Epithelial cell of esophagus (primary cell): Measurements from ENCODE around the gene RBM20.

Experiments
- DNase-seq: peaks from one replicate; pipeline ENCODE4 v3.0.0; 2010; ENCODE audit warnings: low read depth
- H3K4me3 ChIP-seq: 2 replicates; pipeline ENCODE4 v1.5.1; 2011; ENCODE audit warnings: mild to moderate bottlenecking, low read length, control low read depth
- TF ChIP-seq, protein P1 (sequence below): IDR thresholded peaks from 2 replicates; pipeline ENCODE4 v1.5.1; 2011; ENCODE audit warnings: low read depth, mild to moderate bottlenecking, low read length, control low read depth, inconsistent platforms; ENCODE audit not compliant: insufficient read depth; ENCODE audit errors: missing control alignments

Gene RBM20

GRCh38 chr10:110706690-110707098, 62.6 kb downstream of the RBM20 start:
- TF ChIP-seq, protein P1, sequence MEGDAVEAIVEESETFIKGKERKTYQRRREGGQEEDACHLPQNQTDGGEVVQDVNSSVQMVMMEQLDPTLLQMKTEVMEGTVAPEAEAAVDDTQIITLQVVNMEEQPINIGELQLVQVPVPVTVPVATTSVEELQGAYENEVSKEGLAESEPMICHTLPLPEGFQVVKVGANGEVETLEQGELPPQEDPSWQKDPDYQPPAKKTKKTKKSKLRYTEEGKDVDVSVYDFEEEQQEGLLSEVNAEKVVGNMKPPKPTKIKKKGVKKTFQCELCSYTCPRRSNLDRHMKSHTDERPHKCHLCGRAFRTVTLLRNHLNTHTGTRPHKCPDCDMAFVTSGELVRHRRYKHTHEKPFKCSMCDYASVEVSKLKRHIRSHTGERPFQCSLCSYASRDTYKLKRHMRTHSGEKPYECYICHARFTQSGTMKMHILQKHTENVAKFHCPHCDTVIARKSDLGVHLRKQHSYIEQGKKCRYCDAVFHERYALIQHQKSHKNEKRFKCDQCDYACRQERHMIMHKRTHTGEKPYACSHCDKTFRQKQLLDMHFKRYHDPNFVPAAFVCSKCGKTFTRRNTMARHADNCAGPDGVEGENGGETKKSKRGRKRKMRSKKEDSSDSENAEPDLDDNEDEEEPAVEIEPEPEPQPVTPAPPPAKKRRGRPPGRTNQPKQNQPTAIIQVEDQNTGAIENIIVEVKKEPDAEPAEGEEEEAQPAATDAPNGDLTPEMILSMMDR = no peak
- DNase-seq = no peak
- H3K4me3 ChIP-seq = no peak overlapping the region

GRCh38 chr10:110708776-110709443, 64.8 kb downstream of the RBM20 start:
- no peak overlapping the region for H3K4me3 ChIP-seq
- DNase-seq = no peak
- TF ChIP-seq, protein P1 = no peak

GRCh38 chr10:110709444-110709828, 65.3 kb downstream of the RBM20 start:
- H3K4me3 ChIP-seq = no peak overlapping the region
- TF ChIP-seq, protein P1 = no peak
- no peak for DNase-seq

- TF ChIP-seq, protein P1 = no peak
- H3K4me3 ChIP-seq = no peak overlapping the region
- DNase-seq = no peak
Observed at GRCh38 chr10:110709964-110710587, 65.9 kb downstream of the RBM20 start.

DNA sequence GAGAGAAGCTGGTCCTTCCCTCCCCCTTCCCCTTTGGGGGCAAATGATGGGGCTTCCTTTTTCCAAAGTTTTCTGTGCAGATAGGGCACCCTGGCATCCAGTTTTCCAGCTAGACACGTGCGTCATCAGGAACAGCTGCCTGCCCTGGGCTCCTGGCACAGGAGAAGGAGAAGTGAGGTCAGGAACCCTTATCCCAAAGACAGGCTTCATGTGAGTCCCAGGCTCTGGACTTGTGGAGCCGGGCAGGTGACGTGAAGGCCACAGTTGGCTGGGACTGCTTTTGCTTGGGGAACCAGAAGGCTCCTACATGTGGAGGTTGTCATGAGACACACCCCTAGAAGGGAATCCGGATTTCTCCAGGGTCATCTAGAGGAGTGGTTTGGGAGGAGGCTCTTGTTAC, 66.5 kb downstream of the RBM20 start:
- DNase-seq = no peak
- no peak overlapping the region for H3K4me3 ChIP-seq
- TF ChIP-seq, protein P1 = no peak

GRCh38 chr10:110711382-110711781, 67.2 kb downstream of the RBM20 start:
- no peak for DNase-seq
- H3K4me3 ChIP-seq = no peak overlapping the region
- TF ChIP-seq, protein P1 = no peak

DNA sequence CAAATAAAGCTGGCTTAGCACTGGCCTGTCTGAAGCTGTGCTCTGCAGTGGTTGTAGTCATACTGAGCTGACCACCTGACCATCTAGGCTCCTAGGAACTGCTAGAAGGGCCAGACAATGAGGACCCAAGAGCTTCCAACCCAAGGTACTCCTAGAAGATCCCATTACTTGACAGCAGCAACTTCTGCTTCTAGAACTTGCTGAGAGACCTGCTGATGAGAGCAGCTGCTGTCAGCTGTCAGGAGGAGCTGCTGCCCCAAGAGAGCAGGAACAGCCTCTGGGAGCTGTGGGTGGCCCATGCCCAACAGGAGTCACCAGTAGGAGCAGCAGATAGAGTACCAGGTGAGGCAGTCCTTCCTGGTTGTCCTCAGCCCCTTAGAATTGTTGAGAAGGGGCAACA, 70.2 kb downstream of the RBM20 start:
- H3K4me3 ChIP-seq = no peak overlapping the region
- TF ChIP-seq, protein P1 = no peak
- no peak for DNase-seq
